SK-N-SH (cell line): ENCODE measurements around the gene YJEFN3. TPM values are rescaled to one million over a fixed set of nuclear protein-coding genes. Genes with fewer than 3 reads are reported as not detected.

Experiments
- CTCF ChIA-PET: fragments of 300-600, 350-600 bp; formaldehyde crosslinking; extraction: SDS; loops from one replicate; lab custom pipeline; 2021; lab: Yijun Ruan, JAX
- POLR2A ChIA-PET: fragments of 350-600 bp; sonication (Branson Sonifier 250); formaldehyde crosslinking; extraction: SDS; loops from one replicate; lab custom pipeline; 2020; ENCODE audit warnings: antibody characterized with exemption, inconsistent platforms; lab: Yijun Ruan, JAX
- DNase-seq: peaks from one replicate; pipeline ENCODE4 v3.0.0; 2012
- H2AFZ ChIP-seq: fragments of 200-600 bp; sonication (generic); 2 replicates; pipeline ENCODE4 v1.8.1; 2016; ENCODE audit warnings: antibody characterized with exemption, mild to moderate bottlenecking, low read depth
- H3F3A ChIP-seq: fragments of 200-600 bp; sonication (generic); replicated peaks from 2 replicates; pipeline ENCODE3; 2016; ENCODE audit warnings: antibody characterized with exemption, mild to moderate bottlenecking; ENCODE audit not compliant: insufficient read depth
- H3K27ac ChIP-seq, 2 experiments: fragments of 200-500 bp in 1 of 2; fragments of 200-600 bp in 1 of 2; sonication (Bioruptor generic) in 1 of 2; sonication (generic), shearing (Covaris generic) in 1 of 2; 2 replicates each; pipeline versions ENCODE4 v1.5.1 to v1.6.1; 2014 to 2016; ENCODE audit warnings: low read depth in 2 of 2, inconsistent platforms in 1 of 2, low read length in 1 of 2, mild to moderate bottlenecking in 1 of 2, mixed read lengths in 1 of 2
- H3K27me3 ChIP-seq: fragments of 200-600 bp; sonication (generic), shearing (Covaris generic); 2 replicates; pipeline ENCODE4 v1.6.1; 2016; ENCODE audit warnings: mixed run types; ENCODE audit not compliant: insufficient read depth
- H3K36me3 ChIP-seq, 2 experiments: fragments of 200-500 bp in 1 of 2; fragments of 200-600 bp in 1 of 2; sonication (Bioruptor generic) in 1 of 2; sonication (generic) in 1 of 2; replicated peaks in 1 of 2; 2 replicates each; pipeline versions ENCODE3 to v1.5.1; 2014 to 2016; ENCODE audit warnings: low read length in 1 of 2, mild to moderate bottlenecking in 1 of 2; ENCODE audit not compliant: insufficient read depth in 2 of 2, control insufficient read depth in 1 of 2
- H3K4me1 ChIP-seq, 2 experiments: fragments of 200-500 bp in 1 of 2; fragments of 200-600 bp in 1 of 2; sonication (Bioruptor generic) in 1 of 2; sonication (generic), shearing (Covaris generic) in 1 of 2; 2 replicates each; pipeline versions ENCODE4 v1.5.1 to v1.6.1; 2014 to 2016; ENCODE audit warnings: low read depth in 1 of 2, low read length in 1 of 2, mixed run types in 1 of 2; ENCODE audit not compliant: insufficient read depth in 2 of 2, control insufficient read depth in 1 of 2
- H3K4me2 ChIP-seq: fragments of 200-600 bp; sonication (generic), shearing (Covaris generic); 2 replicates; pipeline ENCODE4 v1.6.1; 2017; ENCODE audit warnings: mixed run types
- H3K4me3 ChIP-seq, 2 experiments: fragments of 200-500 bp in 1 of 2; fragments of 200-600 bp in 1 of 2; sonication (Bioruptor generic) in 1 of 2; sonication (generic), shearing (Covaris generic) in 1 of 2; 2 replicates each; pipeline versions ENCODE4 v1.5.1 to v1.8.1; 2014 to 2016; ENCODE audit warnings: low read depth in 2 of 2, inconsistent platforms in 1 of 2, low read length in 1 of 2, mild to moderate bottlenecking in 1 of 2, mixed read lengths in 1 of 2, moderate library complexity in 1 of 2
- H3K79me2 ChIP-seq: fragments of 200-600 bp; sonication (generic); 2 replicates; pipeline ENCODE4 v1.8.1; 2017; ENCODE audit warnings: mild to moderate bottlenecking; ENCODE audit not compliant: insufficient read depth
- H3K9ac ChIP-seq: fragments of 200-600 bp; sonication (generic); 2 replicates; pipeline ENCODE4 v1.6.1; 2017; ENCODE audit warnings: mixed run types
- H3K9me2 ChIP-seq: fragments of 200-600 bp; sonication (generic); 2 replicates; pipeline ENCODE4 v1.6.1; 2017; ENCODE audit warnings: mixed run types
- H3K9me3 ChIP-seq: fragments of 200-600 bp; sonication (generic); 2 replicates; pipeline ENCODE4 v1.6.1; 2017; ENCODE audit warnings: mixed run types, mild to moderate bottlenecking, moderate library complexity
- H4K20me1 ChIP-seq: fragments of 200-600 bp; sonication (generic); 2 replicates; pipeline ENCODE4 v1.6.1; 2017; ENCODE audit warnings: mild to moderate bottlenecking, mixed run types; ENCODE audit not compliant: insufficient read depth
- CHD2 ChIP-seq: fragments of 150-350 bp; IDR thresholded peaks from 2 replicates; pipeline ENCODE4 v1.6.1; 2018; ENCODE audit warnings: low read length; ENCODE audit not compliant: partially characterized antibody
- CTCF ChIP-seq: fragments of 200-600 bp; sonication (generic); IDR thresholded peaks from 2 replicates; pipeline ENCODE4 v1.6.1; 2017; ENCODE audit warnings: antibody characterized with exemption, mild to moderate bottlenecking, moderate library complexity
- ELF1 ChIP-seq: IDR thresholded peaks from 2 replicates; pipeline ENCODE4 v1.4.0; 2012
- FOXJ3 ChIP-seq: sonication (generic); formaldehyde crosslinking; IDR thresholded peaks from 2 replicates; pipeline ENCODE4 v1.5.1; 2020; ENCODE audit warnings: mild to moderate bottlenecking, missing genetic modification reagents
- FOXM1 ChIP-seq: IDR thresholded peaks from 2 replicates; pipeline ENCODE4 v1.4.0; 2012; ENCODE audit warnings: low read depth, mild to moderate bottlenecking
- IRF3 ChIP-seq: fragments of 150-350 bp; IDR thresholded peaks from 2 replicates; pipeline ENCODE4 v1.6.1; 2016; ENCODE audit warnings: mild to moderate bottlenecking, low read depth, low read length
- JUND ChIP-seq: IDR thresholded peaks from 2 replicates; pipeline ENCODE4 v1.4.0; 2012
- MEF2A ChIP-seq: IDR thresholded peaks from 2 replicates; pipeline ENCODE4 v1.4.0; 2012; ENCODE audit warnings: low read depth, borderline replicate concordance
- MXI1 ChIP-seq: IDR thresholded peaks from 2 replicates; pipeline ENCODE4 v1.6.1; 2012; ENCODE audit warnings: mild to moderate bottlenecking, low read depth, low read length, improper control_type of control experiment
- PBX3 ChIP-seq: IDR thresholded peaks from 2 replicates; pipeline ENCODE4; 2012
- RAD21 ChIP-seq: IDR thresholded peaks from 2 replicates; pipeline ENCODE4 v1.6.1; 2012; ENCODE audit warnings: mild to moderate bottlenecking, low read length
- RCOR1 ChIP-seq: fragments of 150-350 bp; IDR thresholded peaks from 2 replicates; pipeline ENCODE4 v1.6.1; 2017; ENCODE audit warnings: antibody characterized with exemption, low read length
- RFX5 ChIP-seq: IDR thresholded peaks from 2 replicates; pipeline ENCODE4 v1.6.1; 2012; ENCODE audit warnings: mild to moderate bottlenecking, improper control_type of control experiment, low read length
- RXRA ChIP-seq: IDR thresholded peaks from 2 replicates; pipeline ENCODE4 v1.4.0; 2012; ENCODE audit warnings: low read depth, mild to moderate bottlenecking, borderline replicate concordance
- SMC3 ChIP-seq: IDR thresholded peaks from 2 replicates; pipeline ENCODE4 v1.6.1; 2012; ENCODE audit warnings: low read depth, low read length, improper control_type of control experiment
- TEAD4 ChIP-seq: IDR thresholded peaks from 2 replicates; pipeline ENCODE4 v1.4.0; 2012; ENCODE audit warnings: mild to moderate bottlenecking, borderline replicate concordance; ENCODE audit not compliant: insufficient read depth
- ZBTB33 ChIP-seq: IDR thresholded peaks from 2 replicates; pipeline ENCODE4 v1.4.0; 2012; ENCODE audit warnings: low read depth, borderline replicate concordance
- WGBS: methylation state at CpG from one replicate; pipeline ENCODE4 v1.1.6; 2017; ENCODE audit warnings: low lambda C conversion rate; 5-methylcytosine and 5-hydroxymethylcytosine counted together
- polyA plus RNA-seq, 3 experiments: library from polyadenylated mRNA; depleted of rRNA; stranded (reverse); fragments of >200 nt; gene quantifications; 2 replicates each; pipeline ENCODE4 v1.2.3, GENCODE V29; 2012
- TF ChIP-seq, protein P1 (sequence below): fragments of 150-350 bp; IDR thresholded peaks from 2 replicates; pipeline ENCODE4 v1.6.1; 2017; ENCODE audit warnings: antibody characterized with exemption, low read length, low read depth, borderline replicate concordance

The YJEFN3 gene
- polyA plus RNA-seq, 1 of the 3 experiments (the other 2 are of a cell fraction) = 7.2 TPM

- TF ChIP-seq RCOR1 = no peak
- TF ChIP-seq MXI1 = no peak
- no peak for TF ChIP-seq FOXM1
- TF ChIP-seq IRF3 = no peak
- TF ChIP-seq TEAD4 = no peak
These were observed 53.8 kb downstream of the YJEFN3 start (continued) for GRCh38 chr19:19582471-19582870.

GRCh38 chr19:19584356-19584755, 55.6 kb downstream of the YJEFN3 start:
- ChIA-PET POLR2A (no interaction called here), CTCF (interaction anchor here (1.6 to 3.0 kb wide), 2 partner anchors 30 to 52 kb away, joined by 4 to 14 read pairs; no protein-coding TSS in a partner anchor)
- H3K9me2 ChIP-seq = no peaks in the 10 kb centered on the region
- H3K27me3 ChIP-seq = no peaks in the 10 kb centered on the region
- H3F3A ChIP-seq = no peaks in the 10 kb centered on the region
- no peak overlapping the region for H3K27ac ChIP-seq
- DNase-seq = no peak
- no peaks in the 10 kb centered on the region for H3K79me2 ChIP-seq
- no peaks in the 10 kb centered on the region for H3K9me3 ChIP-seq
- no peak overlapping the region for H3K9ac ChIP-seq
- H2AFZ ChIP-seq = no peak overlapping the region
- H3K4me3 ChIP-seq = no peak overlapping the region
- 80% methylated on average over 6 of the region's 6 CpGs for WGBS
- H3K4me1 ChIP-seq = no peaks in the 10 kb centered on the region; a peak in 1 of 4 replicates
- TF ChIP-seq ELF1 (no peak), ZBTB33 (no peak), RXRA (no peak), CHD2 (no peak), JUND (no peak), CTCF (no peak), FOXJ3 (CRISPR knock-in tag) (no peak), RCOR1 (no peak), MEF2A (no peak), PBX3 (no peak), MXI1 (no peak), SMC3 (no peak), IRF3 (no peak), RAD21 (no peak), FOXM1 (no peak), TEAD4 (no peak), RFX5 (no peak)
- TF ChIP-seq, protein P1, sequence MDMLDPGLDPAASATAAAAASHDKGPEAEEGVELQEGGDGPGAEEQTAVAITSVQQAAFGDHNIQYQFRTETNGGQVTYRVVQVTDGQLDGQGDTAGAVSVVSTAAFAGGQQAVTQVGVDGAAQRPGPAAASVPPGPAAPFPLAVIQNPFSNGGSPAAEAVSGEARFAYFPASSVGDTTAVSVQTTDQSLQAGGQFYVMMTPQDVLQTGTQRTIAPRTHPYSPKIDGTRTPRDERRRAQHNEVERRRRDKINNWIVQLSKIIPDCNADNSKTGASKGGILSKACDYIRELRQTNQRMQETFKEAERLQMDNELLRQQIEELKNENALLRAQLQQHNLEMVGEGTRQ = no peak
- TF ChIP-seq, all 33 proteins: peak for 0
- Histone ChIP-seq H4K20me1 (no peaks in the 10 kb centered on the region), H3K36me3 (no peaks in the 10 kb centered on the region), H3K4me2 (no peak overlapping the region)
